Activated CD4-positive, alpha-beta T cell treated with anti-CD3 and anti-CD28 coated beads for 4 hours (primary cell): Measurements from ENCODE around the gene CHRNB2.
"Not testable (repeated sequence)": the region's sequence is repeated elsewhere in the genome, so short reads cannot be mapped to it uniquely, and the experiment has no call there.

Experiments used
- DNase-seq, 2 donors: peaks; one replicate each; pipeline ENCODE4 v3.0.0-alpha.2; 2020

The CHRNB2 gene

GRCh38 chr1:154567386-154568156 lies at the start of gene CHRNB2:
Gene CHRNB2 (plus strand): TSS chr1:154567778. CDS start chr1:154568045, 267 bp downstream.
- DNase-seq: peak; percentile 55 to 57

GRCh38 chr1:154519591-154519991 lies 48.0 kb upstream of the CHRNB2 start:
- no peak for DNase-seq

- DNase-seq: no peak
Observed at GRCh38 chr1:154520333-154520732, 47.2 kb upstream of the CHRNB2 start.

- DNase-seq: no peak
Observed at GRCh38 chr1:154521695-154522094, 45.9 kb upstream of the CHRNB2 start.

GRCh38 chr1:154524881-154525280 lies 42.7 kb upstream of the CHRNB2 start:
- no peak for DNase-seq

GRCh38 chr1:154527192-154527591 lies 40.4 kb upstream of the CHRNB2 start:
- no peak for DNase-seq

GRCh38 chr1:154529308-154529707 lies 38.3 kb upstream of the CHRNB2 start:
- DNase-seq: no peak

GRCh38 chr1:154531950-154532349 lies 35.6 kb upstream of the CHRNB2 start:
- DNase-seq: not testable (repeated sequence)

GRCh38 chr1:154533952-154534844 lies 33.4 kb upstream of the CHRNB2 start:
- DNase-seq: no peak

- DNase-seq: no peak
Observed at GRCh38 chr1:154536570-154536969, 31.0 kb upstream of the CHRNB2 start.

- no peak for DNase-seq
Observed at GRCh38 chr1:154539486-154540483, 27.8 kb upstream of the CHRNB2 start.

- no peak for DNase-seq
Observed at GRCh38 chr1:154541231-154541630, 26.3 kb upstream of the CHRNB2 start.

- DNase-seq: peak; percentile 39 to 48
Observed at GRCh38 chr1:154546264-154547063, 21.1 kb upstream of the CHRNB2 start.

- DNase-seq: no peak
Observed at GRCh38 chr1:154547105-154547732, 20.4 kb upstream of the CHRNB2 start.

GRCh38 chr1:154548028-154548427 lies 19.6 kb upstream of the CHRNB2 start:
- no peak for DNase-seq

GRCh38 chr1:154549202-154549770 lies 18.3 kb upstream of the CHRNB2 start:
- no peak for DNase-seq

GRCh38 chr1:154550070-154550469 lies 17.5 kb upstream of the CHRNB2 start:
- DNase-seq: no peak

GRCh38 chr1:154550657-154551056 lies 16.9 kb upstream of the CHRNB2 start:
- DNase-seq: no peak

- no peak for DNase-seq
Observed at GRCh38 chr1:154551474-154551873, 16.1 kb upstream of the CHRNB2 start.

- DNase-seq: no peak
Observed at GRCh38 chr1:154552036-154552435, 15.5 kb upstream of the CHRNB2 start.
